HG03521 (cell line): Measurements from ENCODE around the gene CCDC17.
"Not testable (repeated sequence)": the region's sequence is repeated elsewhere in the genome, so short reads cannot be mapped to it uniquely, and the experiment has no call there.

Source experiments
- ATAC-seq: cut with Tn5 transposase; IDR thresholded peaks from one replicate; pipeline ENCODE4 v1.9.1; 2021; ENCODE audit warnings: mild to moderate bottlenecking, moderate library complexity; ENCODE audit not compliant: unreplicated experiment

Gene CCDC17

GRCh38 chr1:45622524-45623394 is 1.1 kb downstream of the CCDC17 start:
- no peak for ATAC-seq

GRCh38 chr1:45621895-45622523 is 1.8 kb downstream of the CCDC17 start:
- no peak for ATAC-seq

- no peak for ATAC-seq
Measured at GRCh38 chr1:45621501-45621836, 2.4 kb downstream of the CCDC17 start.

GRCh38 chr1:45620588-45621500 is 3.0 kb downstream of the CCDC17 start:
- no peak for ATAC-seq

GRCh38 chr1:45619149-45619921 is 4.5 kb downstream of the CCDC17 start:
- no peak for ATAC-seq

- no peak for ATAC-seq
Measured at GRCh38 chr1:45617618-45618017, 6.2 kb downstream of the CCDC17 start.

- ATAC-seq: no peak
Measured at GRCh38 chr1:45615885-45616284, 8.0 kb downstream of the CCDC17 start.

GRCh38 chr1:45612941-45613579 is 10.8 kb downstream of the CCDC17 start:
- no peak for ATAC-seq

- ATAC-seq: no peak
Measured at GRCh38 chr1:45610589-45611226, 13.1 kb downstream of the CCDC17 start.

- no peak for ATAC-seq
Measured at GRCh38 chr1:45608175-45609156, 15.4 kb downstream of the CCDC17 start.

- ATAC-seq: no peak
Measured at GRCh38 chr1:45607404-45608074, 16.3 kb downstream of the CCDC17 start.

GRCh38 chr1:45604239-45604638 is 19.6 kb downstream of the CCDC17 start:
- no peak for ATAC-seq

- ATAC-seq: not testable (repeated sequence)
Measured at GRCh38 chr1:45596765-45597164, 27.1 kb downstream of the CCDC17 start.

GRCh38 chr1:45594412-45594811 is 29.4 kb downstream of the CCDC17 start:
- ATAC-seq: no peak

GRCh38 chr1:45589861-45590260 is 34.0 kb downstream of the CCDC17 start:
- ATAC-seq: no peak

- ATAC-seq: no peak
Measured at GRCh38 chr1:45586769-45587168, 37.1 kb downstream of the CCDC17 start.

- ATAC-seq: no peak
Measured at GRCh38 chr1:45585496-45586075, 38.3 kb downstream of the CCDC17 start.

- no peak for ATAC-seq
Measured at GRCh38 chr1:45585110-45585426, 38.8 kb downstream of the CCDC17 start.
